DOHH2 (cell line): ENCODE results near the gene SLC25A3.
A peak's percentile ranks its signal among the peaks of the same experiment; 100 is the strongest.
"Not testable (repeated sequence)": the region's sequence is repeated elsewhere in the genome, so short reads cannot be mapped to it uniquely, and the experiment has no call there.

ENCODE experiments used
- H3F3A ChIP-seq: fragments of 200-600 bp; sonication (generic), shearing (Covaris generic); 2 replicates; pipeline ENCODE4 v1.6.0; 2016; ENCODE audit warnings: antibody characterized with exemption, mild to moderate bottlenecking; ENCODE audit not compliant: control insufficient read depth, insufficient read depth
- H3K27ac ChIP-seq: fragments of 200-600 bp; sonication (generic); 2 replicates; pipeline ENCODE4 v1.5.1; 2014; ENCODE audit warnings: low read depth, mild to moderate bottlenecking, low read length, moderate library complexity
- H3K27me3 ChIP-seq: fragments of 200-600 bp; sonication (generic); 2 replicates; pipeline ENCODE4 v1.6.1; 2014; ENCODE audit warnings: mild to moderate bottlenecking, low read length, mixed read lengths; ENCODE audit not compliant: control insufficient read depth
- H3K36me3 ChIP-seq: fragments of 200-600 bp; sonication (generic); 2 replicates; pipeline ENCODE4 v1.6.1; 2014; ENCODE audit warnings: mild to moderate bottlenecking, low read length, moderate library complexity, mixed read lengths; ENCODE audit not compliant: control insufficient read depth
- H3K4me1 ChIP-seq: fragments of 200-600 bp; sonication (generic); 2 replicates; pipeline ENCODE4 v1.6.1; 2014; ENCODE audit warnings: mild to moderate bottlenecking, low read length, mixed read lengths; ENCODE audit not compliant: control insufficient read depth
- H3K4me2 ChIP-seq: fragments of 200-600 bp; sonication (generic); 2 replicates; pipeline ENCODE4 v1.6.0; 2014; ENCODE audit warnings: mild to moderate bottlenecking, low read length, moderate library complexity
- H3K4me3 ChIP-seq: fragments of 200-600 bp; sonication (generic); 2 replicates; pipeline ENCODE4 v1.5.1; 2014; ENCODE audit warnings: mild to moderate bottlenecking, low read length, mixed read lengths
- H3K79me2 ChIP-seq: fragments of 200-600 bp; sonication (generic); 2 replicates; pipeline ENCODE4 v1.6.1; 2014; ENCODE audit warnings: mild to moderate bottlenecking, low read length, mixed read lengths; ENCODE audit not compliant: control insufficient read depth
- H3K9me2 ChIP-seq: fragments of 200-600 bp; sonication (generic); replicated peaks from 2 replicates; pipeline ENCODE4 v1.6.1; 2014; ENCODE audit warnings: mild to moderate bottlenecking, low read length, mixed read lengths; ENCODE audit not compliant: control insufficient read depth
- H3K9me3 ChIP-seq: fragments of 200-600 bp; sonication (generic); 2 replicates; pipeline ENCODE4 v1.6.1; 2014; ENCODE audit warnings: antibody characterized with exemption, low read length, mixed read lengths; ENCODE audit not compliant: control insufficient read depth, insufficient read depth
- H4K20me1 ChIP-seq: fragments of 200-600 bp; sonication (generic); 2 replicates; pipeline ENCODE4 v1.6.0; 2014; ENCODE audit warnings: low read depth, mild to moderate bottlenecking, antibody characterized with exemption, low read length, moderate library complexity; ENCODE audit not compliant: control insufficient read depth, insufficient read depth
- CTCF ChIP-seq: fragments of 200-600 bp; sonication (generic); IDR thresholded peaks from one replicate; pipeline ENCODE4 v1.5.1; 2014; ENCODE audit warnings: antibody characterized with exemption, mild to moderate bottlenecking, low read depth, low read length; ENCODE audit not compliant: poor library complexity, severe bottlenecking
- EZH2phosphoT487 ChIP-seq: fragments of 200-600 bp; sonication (generic); IDR thresholded peaks from 2 replicates; pipeline ENCODE4 v1.6.1; 2017; ENCODE audit warnings: borderline replicate concordance, mild to moderate bottlenecking, antibody characterized with exemption, low read length, moderate library complexity, mixed read lengths

Gene SLC25A3

DNA sequence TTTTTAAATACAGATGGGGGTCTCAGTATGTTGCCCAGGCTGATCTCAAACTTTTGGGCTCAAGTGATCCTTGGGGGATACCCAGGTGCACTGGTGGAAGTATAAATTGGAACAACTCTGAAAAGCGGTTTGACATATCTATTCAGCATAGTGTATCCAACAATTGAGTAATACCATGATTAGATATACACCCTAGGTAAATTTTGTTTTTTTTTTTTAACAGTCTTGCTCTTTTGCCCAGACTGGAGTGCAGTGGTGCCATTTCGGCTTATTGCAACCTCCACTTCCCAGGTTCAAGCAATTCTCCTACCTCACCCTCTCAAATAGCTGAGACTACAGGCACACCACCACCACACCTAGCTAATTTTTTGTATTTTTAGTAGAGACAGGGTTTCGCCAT lies 31.6 kb upstream of the SLC25A3 start:
- H3K4me2 ChIP-seq: no peak overlapping the region
- no peaks in the 10 kb centered on the region for H4K20me1 ChIP-seq
- H3K79me2 ChIP-seq: no peaks in the 10 kb centered on the region
- no peaks in the 10 kb centered on the region for H3K36me3 ChIP-seq
- H3F3A ChIP-seq: 0 out of 2 replicates have a peak, but pooled peaks cover 2% of the 10 kb centered on the region
- H3K27ac ChIP-seq: no peak overlapping the region
- H3K27me3 ChIP-seq: no peaks in the 10 kb centered on the region
- H3K4me1 ChIP-seq: 0 out of 2 replicates have a peak, but pooled peaks cover 3% of the 10 kb centered on the region
- TF ChIP-seq CTCF (no peak), EZH2phosphoT487 (no peak)
- no peak overlapping the region for H3K4me3 ChIP-seq
- H3K9me3 ChIP-seq: no peaks in the 10 kb centered on the region
- no peaks in the 10 kb centered on the region for H3K9me2 ChIP-seq

DNA sequence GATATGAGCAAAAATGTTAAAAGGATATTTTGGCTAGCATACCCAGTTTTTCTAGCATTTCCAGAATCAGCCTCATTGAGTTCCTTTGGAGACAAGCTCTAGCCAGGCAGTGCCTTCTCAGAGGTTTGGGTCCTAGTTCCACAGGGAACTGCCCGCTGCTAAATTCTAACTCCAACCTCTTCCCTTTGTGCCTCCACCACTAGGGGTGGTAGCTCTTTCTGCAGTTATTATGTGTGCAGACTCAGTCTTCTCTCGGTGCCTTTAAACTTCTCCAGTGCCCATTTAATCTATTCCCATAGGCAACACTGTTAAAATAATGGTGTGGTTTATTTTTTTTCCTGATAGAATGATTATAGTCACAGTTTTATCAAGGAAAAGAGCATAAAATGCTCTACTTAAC lies 21.5 kb upstream of the SLC25A3 start:
- Histone ChIP-seq H3K36me3 (no peaks in the 10 kb centered on the region), H3F3A (no peaks in the 10 kb centered on the region), H3K4me1 (0 out of 2 replicates have a peak, but pooled peaks cover under 1% of the 10 kb centered on the region), H3K9me2 (no peaks in the 10 kb centered on the region), H3K9me3 (no peaks in the 10 kb centered on the region), H3K4me3 (no peak overlapping the region), H3K27me3 (no peaks in the 10 kb centered on the region), H3K4me2 (no peak overlapping the region), H4K20me1 (no peaks in the 10 kb centered on the region), H3K79me2 (no peaks in the 10 kb centered on the region), H3K27ac (no peak overlapping the region)
- peak; percentile 49 for TF ChIP-seq CTCF
- no peak for TF ChIP-seq EZH2phosphoT487

GRCh38 chr12:98574110-98574509 lies 19.4 kb upstream of the SLC25A3 start:
- no peak overlapping the region for H3K4me3 ChIP-seq
- H3K4me1 ChIP-seq: no peaks in the 10 kb centered on the region
- no peaks in the 10 kb centered on the region for H3K9me2 ChIP-seq
- no peaks in the 10 kb centered on the region for H4K20me1 ChIP-seq
- no peak overlapping the region for H3K27ac ChIP-seq
- H3K27me3 ChIP-seq: peaks cover 5% of the 10 kb centered on the region; the same call in 1 of the 2 replicates
- TF ChIP-seq CTCF (no peak), EZH2phosphoT487 (no peak)
- no peaks in the 10 kb centered on the region for H3K36me3 ChIP-seq
- H3K9me3 ChIP-seq: no peaks in the 10 kb centered on the region
- no peak overlapping the region for H3K4me2 ChIP-seq
- H3K79me2 ChIP-seq: no peaks in the 10 kb centered on the region
- no peaks in the 10 kb centered on the region for H3F3A ChIP-seq

DNA sequence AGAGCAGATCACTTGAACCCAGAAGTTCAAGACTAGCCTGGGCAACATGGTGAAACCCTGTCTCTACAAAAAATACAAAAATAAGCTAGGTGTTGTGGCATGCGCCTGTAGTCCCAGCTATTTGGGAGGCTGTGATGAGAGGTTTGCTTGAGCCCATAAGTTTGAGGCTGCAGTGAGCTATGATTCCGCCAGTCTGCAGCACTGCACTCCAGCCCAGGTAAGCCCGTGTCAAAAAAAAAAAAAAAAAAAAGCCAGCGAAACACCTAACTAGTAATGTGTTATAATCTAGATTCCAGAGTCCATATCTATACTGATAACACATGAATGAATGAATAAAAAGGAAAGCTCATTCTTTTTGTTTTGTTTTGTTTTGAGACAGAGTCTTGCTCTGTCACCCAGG lies 18.5 kb upstream of the SLC25A3 start:
- H4K20me1 ChIP-seq: no peaks in the 10 kb centered on the region
- no peaks in the 10 kb centered on the region for H3K36me3 ChIP-seq
- no peaks in the 10 kb centered on the region for H3K9me3 ChIP-seq
- TF ChIP-seq EZH2phosphoT487 (no peak), CTCF (no peak)
- no peaks in the 10 kb centered on the region for H3F3A ChIP-seq
- H3K4me2 ChIP-seq: no peak overlapping the region
- no peaks in the 10 kb centered on the region for H3K9me2 ChIP-seq
- peaks cover 5% of the 10 kb centered on the region; the same call in 1 of the 2 replicates for H3K27me3 ChIP-seq
- H3K4me1 ChIP-seq: no peaks in the 10 kb centered on the region
- no peaks in the 10 kb centered on the region for H3K79me2 ChIP-seq
- no peak overlapping the region for H3K4me3 ChIP-seq
- no peak overlapping the region for H3K27ac ChIP-seq

DNA sequence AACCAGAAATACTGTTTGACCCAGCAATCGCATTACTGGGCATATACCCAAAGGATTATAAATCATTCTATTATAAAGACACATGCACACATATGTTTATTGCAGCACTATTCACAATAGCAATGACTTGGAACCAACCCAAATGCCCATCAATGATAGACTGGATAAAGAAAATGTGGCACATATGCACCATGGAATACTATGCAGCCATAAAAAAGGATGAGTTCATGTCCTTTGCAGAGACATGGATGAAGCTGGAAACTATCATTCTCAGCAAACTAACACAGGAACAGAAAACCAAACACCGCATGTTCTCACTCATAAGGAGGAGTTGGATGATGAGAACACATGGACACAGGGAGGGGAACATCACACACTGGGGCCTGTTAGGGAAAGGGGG lies 16.7 kb upstream of the SLC25A3 start:
- H3K9me2 ChIP-seq, H3K27me3 ChIP-seq, H3K4me3 ChIP-seq, H3K4me1 ChIP-seq, H3K4me2 ChIP-seq, H3K9me3 ChIP-seq, H3F3A ChIP-seq, H4K20me1 ChIP-seq, H3K36me3 ChIP-seq, H3K79me2 ChIP-seq, H3K27ac ChIP-seq: not testable (repeated sequence)
